ENCODE results near the gene RRBP1.
A peak's percentile ranks its signal among the peaks of the same experiment; 100 is the strongest.

RRBP1 gene, protein sequence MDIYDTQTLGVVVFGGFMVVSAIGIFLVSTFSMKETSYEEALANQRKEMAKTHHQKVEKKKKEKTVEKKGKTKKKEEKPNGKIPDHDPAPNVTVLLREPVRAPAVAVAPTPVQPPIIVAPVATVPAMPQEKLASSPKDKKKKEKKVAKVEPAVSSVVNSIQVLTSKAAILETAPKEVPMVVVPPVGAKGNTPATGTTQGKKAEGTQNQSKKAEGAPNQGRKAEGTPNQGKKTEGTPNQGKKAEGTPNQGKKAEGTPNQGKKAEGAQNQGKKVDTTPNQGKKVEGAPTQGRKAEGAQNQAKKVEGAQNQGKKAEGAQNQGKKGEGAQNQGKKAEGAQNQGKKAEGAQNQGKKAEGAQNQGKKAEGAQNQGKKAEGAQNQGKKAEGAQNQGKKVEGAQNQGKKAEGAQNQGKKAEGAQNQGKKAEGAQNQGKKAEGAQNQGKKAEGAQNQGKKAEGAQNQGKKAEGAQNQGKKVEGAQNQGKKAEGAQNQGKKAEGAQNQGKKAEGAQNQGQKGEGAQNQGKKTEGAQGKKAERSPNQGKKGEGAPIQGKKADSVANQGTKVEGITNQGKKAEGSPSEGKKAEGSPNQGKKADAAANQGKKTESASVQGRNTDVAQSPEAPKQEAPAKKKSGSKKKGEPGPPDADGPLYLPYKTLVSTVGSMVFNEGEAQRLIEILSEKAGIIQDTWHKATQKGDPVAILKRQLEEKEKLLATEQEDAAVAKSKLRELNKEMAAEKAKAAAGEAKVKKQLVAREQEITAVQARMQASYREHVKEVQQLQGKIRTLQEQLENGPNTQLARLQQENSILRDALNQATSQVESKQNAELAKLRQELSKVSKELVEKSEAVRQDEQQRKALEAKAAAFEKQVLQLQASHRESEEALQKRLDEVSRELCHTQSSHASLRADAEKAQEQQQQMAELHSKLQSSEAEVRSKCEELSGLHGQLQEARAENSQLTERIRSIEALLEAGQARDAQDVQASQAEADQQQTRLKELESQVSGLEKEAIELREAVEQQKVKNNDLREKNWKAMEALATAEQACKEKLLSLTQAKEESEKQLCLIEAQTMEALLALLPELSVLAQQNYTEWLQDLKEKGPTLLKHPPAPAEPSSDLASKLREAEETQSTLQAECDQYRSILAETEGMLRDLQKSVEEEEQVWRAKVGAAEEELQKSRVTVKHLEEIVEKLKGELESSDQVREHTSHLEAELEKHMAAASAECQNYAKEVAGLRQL (N-terminal part only)

DNA sequence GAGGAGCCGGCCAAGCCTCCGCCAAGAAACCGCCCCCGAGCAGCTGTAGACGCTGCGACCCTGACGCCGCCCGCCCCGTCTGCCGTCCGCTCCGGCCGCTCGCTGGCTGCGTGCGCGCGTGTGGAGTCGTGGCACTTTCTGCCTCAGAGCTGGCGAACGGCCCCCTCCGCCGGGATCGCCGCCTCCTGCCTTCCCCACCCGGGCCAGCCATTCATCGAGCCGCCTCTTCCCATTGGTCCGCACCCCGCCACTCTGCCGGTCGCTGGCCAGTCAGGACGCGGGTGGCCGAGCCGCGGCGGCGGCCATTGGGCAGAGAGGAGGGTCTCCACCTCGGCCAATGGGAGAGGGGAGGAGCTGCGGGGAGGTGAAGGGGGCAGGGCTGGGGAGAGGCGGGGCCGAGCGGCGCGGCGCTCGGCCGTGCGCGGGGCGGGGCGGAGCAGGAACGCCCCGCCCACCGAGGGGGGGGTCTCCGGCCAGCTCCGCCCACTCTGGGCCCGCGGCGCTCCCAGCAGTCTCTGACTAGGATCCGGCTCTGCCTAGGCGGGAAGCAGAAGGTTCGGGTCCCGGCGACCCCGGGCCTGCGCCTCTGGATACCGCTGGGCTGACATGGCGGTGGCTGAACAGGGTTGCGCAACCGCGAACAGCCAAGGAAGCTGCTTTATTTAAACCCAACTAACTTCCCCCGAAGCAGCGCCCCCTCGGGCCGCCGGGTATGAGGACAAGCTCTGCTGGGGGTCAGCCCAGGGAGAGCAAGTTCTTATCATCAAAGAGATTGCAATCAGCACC lies at the start of gene RRBP1:
RRBP1 (minus strand) TSS at position 140 of the 786 bp plus-strand sequence. CDS start 21,735 bp downstream, outside the sequence.
- DNase-seq (ENCODE audit: low read depth, low spot score) = peak; percentile 88
- H3K27ac ChIP-seq = peak within 1 kb of the TSS; percentile 91

DNA sequence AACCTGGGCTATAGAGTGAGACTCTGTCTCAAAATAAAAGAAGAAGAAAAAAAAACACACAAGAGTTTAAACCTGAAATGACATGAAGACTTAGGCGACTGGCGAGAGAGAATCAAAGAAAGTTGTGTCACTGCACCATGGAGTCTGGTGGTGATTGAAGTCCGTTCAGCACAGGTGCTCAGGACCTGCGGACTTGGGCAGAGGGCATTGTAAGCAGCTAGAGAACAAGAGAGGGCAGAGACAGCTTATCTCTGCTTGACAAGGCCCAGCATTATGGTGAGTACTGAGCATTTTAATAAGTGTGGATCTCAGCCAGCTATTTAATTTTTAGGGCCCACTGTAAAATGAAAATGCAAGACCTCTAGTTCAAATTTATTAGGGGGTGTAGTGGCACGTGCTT lies 49.2 kb upstream of the RRBP1 start:
- H3K27ac ChIP-seq = no peak overlapping the region
- DNase-seq (ENCODE audit: low read depth, low spot score) = no peak

DNA sequence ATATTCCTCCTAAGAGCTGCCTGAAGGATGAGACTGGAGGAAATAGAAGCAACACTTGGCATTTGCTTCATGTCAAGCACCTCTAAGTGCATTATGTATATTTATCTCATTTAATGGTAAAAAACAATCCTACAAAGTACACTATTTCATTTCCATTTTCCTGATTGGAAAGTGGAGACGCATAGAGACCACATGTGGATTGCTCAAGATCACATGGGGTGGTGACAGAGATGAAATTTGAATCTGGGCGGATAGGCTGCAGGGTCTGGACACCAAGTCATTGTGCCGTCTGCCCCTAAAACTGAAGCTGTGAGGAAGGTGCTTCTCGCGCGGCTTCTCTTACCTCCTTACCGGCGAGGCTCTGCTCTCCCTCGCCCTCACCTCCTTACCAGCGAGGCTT lies 48.0 kb upstream of the RRBP1 start:
- no peak for DNase-seq (ENCODE audit: low read depth, low spot score)
- H3K27ac ChIP-seq = no peak overlapping the region

DNA sequence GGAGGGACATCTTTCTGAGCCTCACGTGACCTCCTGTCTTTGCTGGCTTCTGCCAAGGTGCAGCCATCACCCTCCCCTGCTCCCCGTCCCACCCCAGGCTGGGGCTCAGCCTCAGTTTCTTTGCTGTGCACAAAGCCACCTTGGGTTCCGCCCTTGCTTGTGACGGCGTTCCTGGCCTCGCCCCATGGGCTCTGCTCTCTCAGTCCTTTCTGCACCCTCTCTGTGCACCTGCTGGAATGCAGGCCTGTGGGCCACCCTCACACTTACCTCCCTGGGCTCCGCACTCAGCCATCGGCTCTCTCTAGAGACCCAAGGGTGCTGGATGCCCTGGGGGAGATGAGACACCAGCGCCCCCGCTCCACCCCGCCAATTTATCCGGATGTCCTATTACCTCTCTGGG lies 46.0 kb upstream of the RRBP1 start:
- no peak overlapping the region for H3K27ac ChIP-seq
- DNase-seq (ENCODE audit: low read depth, low spot score) = no peak

DNA sequence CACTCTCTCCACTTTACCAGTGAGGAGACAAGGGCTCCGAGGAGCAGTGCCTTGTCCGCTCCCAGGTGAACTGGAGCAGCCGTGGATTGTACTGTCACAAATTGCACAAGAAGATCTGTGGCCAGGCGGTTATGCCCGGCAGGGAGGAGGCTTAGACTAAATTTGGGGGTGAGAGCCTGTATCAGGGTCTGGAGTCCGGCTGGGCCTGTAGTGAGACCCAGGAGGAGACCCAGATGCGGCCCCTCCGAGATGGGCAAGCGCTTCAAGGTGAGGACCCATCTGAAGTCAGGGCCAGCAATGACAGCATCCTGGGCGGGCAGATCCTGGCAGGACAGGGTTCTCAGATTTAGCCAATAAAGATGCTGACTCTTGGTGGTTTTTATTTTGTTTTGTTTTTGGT lies 45.3 kb upstream of the RRBP1 start:
- no peak for DNase-seq (ENCODE audit: low read depth, low spot score)
- H3K27ac ChIP-seq = no peak overlapping the region

DNA sequence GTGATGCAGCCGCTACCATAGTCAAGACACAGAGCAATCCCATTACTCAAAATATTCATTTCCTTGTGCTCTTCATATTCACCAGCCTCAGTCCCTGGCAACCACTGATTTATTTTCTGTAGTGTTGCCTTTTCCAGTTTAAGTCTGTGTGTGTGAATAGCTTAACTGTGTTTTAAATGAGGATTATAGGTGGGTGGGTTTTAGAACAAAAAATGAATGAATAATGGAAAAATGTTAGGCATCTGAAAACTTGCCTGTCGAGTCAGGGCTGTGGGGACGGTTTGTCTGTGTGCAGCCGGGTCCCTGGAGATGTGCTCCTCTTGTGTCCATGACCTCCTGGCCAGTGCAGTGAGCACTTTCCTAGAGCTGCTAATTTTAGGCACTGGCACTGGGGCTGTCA lies 44.9 kb upstream of the RRBP1 start:
- no peak for DNase-seq (ENCODE audit: low read depth, low spot score)
- no peak overlapping the region for H3K27ac ChIP-seq

DNA sequence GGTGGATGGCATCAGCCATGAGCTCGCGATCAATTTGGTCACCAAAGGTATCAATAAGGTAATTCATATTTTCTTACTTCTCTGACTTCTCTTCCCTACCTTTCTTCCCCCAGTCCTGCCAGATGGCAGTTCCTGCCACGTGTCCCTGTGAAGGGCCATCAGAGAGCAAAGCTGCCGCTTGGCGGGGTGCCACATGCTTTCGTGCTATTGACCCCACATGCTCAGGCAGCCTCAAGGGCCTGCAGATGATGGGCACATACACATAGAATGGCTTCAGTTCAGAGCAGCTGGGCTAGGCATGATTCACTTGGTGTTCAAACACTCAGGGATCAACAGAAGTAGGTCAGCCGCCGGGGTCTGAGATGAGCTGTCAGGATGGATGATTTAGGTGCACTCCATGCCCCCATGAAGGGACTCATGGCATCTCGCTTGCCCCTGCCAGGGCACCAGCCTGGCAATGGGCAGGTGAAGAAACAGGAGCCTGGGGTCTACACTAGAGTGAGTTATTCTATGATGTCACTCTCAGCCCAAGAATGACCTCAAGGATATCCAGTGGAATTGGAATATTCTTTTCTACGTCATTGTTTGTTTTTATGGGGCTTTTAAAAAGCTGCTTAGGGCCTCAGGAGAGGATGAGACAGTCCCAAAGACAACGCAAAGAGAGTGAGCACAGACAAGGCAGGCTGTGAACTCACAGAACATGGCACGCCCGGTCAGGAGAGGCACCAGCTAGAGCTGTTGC lies 43.2 kb upstream of the RRBP1 start:
- no peak overlapping the region for H3K27ac ChIP-seq
- DNase-seq (ENCODE audit: low read depth, low spot score) = no peak

DNA sequence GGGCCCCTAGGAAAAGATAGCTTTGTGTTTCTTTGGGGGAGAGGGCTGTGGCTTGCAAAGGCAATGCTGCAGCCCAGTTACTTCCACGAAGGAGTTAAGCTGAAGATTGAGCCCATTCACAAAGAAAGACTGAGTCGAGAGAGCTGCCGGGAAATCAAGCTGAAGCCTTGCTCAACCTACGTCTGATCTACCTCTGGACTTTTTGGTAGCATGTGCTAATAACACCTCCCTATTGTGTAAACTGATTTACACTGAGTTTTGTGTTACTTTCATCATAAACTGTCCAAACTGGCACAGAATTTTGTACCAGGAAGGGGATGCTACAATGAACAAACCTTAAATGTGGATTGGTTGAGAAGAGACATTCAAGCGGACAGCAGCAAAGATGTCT lies 41.3 kb upstream of the RRBP1 start:
- H3K27ac ChIP-seq = no peak overlapping the region
- no peak for DNase-seq (ENCODE audit: low read depth, low spot score)

DNA sequence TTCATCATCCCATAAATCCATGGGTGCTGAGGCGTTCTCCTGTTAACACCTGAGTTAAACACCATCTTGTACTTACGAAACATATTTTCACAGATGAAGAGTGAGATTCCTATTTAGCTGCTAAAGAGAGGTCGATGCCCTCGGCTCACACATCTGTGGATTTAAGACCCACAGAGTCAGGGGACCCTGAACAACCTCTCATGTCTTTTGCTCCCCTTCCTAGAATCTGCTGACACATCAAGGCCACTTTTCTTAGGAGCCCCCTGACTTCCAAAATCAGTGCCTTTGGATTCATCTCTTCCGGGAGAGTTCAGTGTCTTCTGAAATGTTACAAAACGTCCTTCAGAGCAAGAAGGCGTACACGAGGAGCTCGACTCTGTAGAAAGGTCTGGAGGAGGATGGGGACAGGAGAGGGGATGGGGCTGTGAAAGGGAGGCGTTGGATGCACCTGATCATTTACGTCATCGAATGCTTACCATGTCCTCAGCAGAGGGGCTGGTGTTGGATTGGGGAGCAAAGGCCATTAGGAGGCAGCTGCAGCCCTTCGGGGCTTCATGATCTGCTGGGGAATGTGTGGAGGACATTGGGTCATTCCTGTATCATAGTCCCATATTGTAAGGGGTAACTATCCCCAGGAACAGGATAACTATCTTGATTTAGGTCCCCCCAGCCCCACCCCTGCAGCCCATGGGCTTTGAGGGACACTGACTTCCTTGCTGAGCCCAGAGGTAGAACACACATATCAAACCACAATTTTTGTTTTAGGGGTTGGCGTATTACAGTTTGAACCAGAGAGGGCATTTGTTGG lies 40.7 kb upstream of the RRBP1 start:
- DNase-seq (ENCODE audit: low read depth, low spot score) = no peak
- no peak overlapping the region for H3K27ac ChIP-seq

DNA sequence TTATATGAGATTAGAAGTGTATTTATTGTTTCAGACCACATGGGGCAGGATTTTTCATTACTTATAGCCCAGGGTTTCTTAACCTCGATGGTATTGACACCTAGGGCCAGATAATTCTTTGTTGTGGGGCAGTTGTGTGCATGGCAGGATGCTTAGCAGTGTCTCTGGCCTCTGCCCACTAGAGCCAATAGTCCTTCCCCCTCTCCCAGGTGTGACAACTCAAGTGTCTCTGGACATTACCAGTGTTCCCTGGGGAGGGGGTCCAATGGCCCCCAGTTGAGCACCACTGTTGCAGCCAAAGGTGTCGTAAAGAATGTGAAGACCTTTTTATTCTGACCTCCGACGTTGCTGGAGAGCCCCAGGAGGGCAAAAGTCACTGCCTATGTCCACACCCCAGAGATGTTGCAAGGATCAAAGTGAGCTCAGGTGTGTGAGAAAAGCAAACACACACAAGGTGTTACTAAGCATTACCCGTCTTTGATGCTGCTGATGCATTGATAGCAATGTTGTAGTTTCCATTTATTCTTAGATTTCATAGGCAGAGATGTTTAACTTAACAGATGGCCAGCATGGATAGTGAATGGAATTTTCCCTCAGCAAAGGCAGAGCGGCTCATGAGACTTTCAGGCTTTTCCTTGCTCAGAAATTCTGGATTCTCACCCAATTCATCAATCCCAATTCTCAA lies 39.9 kb upstream of the RRBP1 start:
- no peak overlapping the region for H3K27ac ChIP-seq
- no peak for DNase-seq (ENCODE audit: low read depth, low spot score)

DNA sequence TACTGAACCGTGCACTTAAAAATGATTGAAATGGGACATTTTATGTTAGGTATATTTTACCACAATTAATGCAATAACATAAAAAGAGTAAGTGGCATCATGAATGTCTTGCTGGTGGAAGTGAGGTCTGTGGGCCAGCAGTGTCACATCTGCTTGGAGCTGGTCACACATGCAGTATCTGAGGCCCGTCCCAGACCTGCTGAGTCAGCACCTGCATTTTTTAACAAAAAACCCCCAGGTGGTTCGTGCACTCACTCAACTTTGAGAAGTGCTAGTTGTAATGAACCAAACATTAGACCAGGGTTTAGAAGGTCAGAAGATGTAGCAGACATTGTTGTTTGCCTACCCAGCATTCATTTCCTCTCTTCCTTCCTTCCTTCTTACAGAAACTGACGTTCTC lies 38.7 kb upstream of the RRBP1 start:
- no peak for DNase-seq (ENCODE audit: low read depth, low spot score)

DNA sequence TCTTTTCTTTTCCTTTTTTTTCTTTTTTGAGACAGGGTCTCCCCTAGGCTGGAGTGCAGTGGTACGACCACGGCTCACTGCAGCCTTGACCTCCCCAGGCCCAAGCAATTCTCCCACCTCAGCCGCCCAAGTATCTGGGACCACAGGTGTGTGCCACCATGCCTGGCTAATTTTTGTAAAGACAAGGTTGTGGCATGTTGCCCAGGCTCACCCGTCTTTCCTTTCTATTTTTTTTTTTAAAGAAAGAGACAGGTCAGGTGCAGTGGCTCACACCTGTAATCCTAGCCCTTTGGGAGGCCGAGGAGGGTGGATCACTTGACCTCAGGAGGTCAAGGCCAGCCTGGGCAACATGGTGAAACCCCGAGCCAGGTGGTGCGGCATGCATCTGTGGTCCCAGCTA lies 34.3 kb upstream of the RRBP1 start:
- no peak overlapping the region for H3K27ac ChIP-seq
- DNase-seq (ENCODE audit: low read depth, low spot score) = no peak

More for the DNA sequence above, 38.7 kb upstream of the RRBP1 start:
- H3K27ac ChIP-seq = no peak overlapping the region

DNA sequence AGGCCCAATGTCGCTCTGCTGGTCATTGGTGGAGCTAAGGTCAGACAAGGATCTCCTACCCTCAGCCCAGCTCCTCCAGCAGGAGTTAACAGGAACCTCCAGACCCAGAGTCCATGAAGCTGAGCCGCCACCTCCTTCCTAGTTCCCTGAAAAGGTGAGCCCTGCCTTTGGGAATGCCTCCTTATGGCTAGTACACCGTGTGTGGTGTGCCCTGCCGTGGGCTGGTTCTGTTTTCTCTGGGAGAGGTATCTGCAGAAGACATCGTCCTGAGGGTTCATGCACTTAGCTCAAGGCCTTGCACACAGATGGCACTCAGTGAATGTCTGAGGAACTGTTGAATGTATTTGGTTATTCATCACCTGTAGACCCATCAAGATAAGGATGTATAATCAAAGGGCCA lies 33.0 kb upstream of the RRBP1 start:
- no peak for DNase-seq (ENCODE audit: low read depth, low spot score)
- no peak overlapping the region for H3K27ac ChIP-seq

DNA sequence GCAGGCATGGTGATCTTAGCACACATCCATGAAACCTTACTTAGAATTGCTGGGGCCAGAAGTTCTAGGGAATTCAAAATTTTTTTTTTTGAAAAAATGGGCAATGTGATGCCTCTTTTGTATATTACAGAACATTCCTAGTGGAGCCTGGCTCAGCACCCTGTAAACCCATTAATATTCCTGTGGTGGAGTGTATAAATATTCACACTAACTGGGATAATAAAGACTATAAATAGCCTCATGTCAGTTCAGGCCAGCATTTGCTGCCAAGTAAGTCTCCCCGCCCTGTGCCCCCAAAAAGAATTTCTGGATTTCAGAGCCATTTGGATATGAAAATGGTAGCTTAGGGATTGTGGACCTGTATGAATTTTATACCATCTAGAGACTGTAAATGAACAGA lies 32.6 kb upstream of the RRBP1 start:
- DNase-seq (ENCODE audit: low read depth, low spot score) = no peak
- H3K27ac ChIP-seq = no peak overlapping the region

DNA sequence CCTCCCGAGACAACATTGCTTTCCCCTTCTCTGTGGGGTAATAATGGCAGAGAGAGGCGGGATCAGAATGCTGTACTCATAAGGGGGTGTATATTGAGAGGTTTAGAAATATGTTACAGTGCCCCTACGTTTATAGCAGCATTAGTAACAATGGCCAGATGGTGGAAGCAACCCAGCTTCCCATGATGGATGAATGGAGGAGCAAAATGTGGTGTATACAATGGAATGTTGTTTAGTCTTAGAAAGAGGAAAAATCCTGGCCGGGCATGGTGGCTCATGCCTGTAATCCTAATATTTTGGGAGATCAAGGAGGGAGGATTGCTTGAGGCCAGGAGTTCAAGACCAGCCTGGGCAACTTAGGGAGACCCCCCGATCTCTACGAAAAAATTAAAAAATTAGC lies 30.7 kb upstream of the RRBP1 start:
- DNase-seq (ENCODE audit: low read depth, low spot score) = no peak
- H3K27ac ChIP-seq = no peak overlapping the region

DNA sequence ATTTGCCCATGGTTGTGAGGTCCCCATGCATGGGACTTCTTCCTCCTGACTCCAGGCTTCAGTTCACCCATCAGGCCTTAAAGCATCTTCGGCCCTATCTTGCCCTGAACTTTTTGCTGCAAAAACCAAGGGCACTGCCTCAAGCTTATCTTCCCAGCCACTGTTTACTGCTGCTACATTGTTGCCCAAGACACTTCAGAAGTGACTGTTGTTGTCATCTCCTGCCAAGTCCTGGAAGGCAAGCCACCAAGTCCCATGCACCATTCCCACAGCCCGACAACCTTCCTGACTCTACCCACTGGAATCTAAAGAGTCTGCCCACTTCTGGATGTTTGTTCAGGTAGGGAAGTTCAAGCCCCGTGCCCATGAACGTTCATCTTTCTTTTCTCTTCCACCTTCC lies 30.2 kb upstream of the RRBP1 start:
- DNase-seq (ENCODE audit: low read depth, low spot score) = no peak
- no peak overlapping the region for H3K27ac ChIP-seq

DNA sequence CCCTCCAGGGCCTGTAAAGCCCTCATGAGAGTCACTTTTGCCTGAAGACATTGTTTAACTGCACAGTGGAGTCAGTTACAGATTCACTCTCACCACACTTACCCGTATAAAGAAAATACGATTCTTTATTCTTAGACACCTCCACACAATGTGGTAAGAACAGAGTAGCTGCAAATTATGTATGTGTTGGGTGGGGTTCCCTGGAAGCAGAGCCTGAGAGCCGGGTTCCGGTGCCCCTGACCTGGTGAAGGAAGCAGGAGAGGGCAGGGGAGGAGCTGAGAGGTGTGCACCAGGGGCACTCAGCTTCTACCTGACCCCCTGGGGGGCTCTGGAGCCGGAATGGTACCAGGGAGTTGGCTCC lies 29.2 kb upstream of the RRBP1 start:
- no peak for DNase-seq (ENCODE audit: low read depth, low spot score)
- H3K27ac ChIP-seq = no peak overlapping the region
